Vagina (tissue), 2 donors: ENCODE results near the gene LIPG. TPM values are rescaled to one million over a fixed set of nuclear protein-coding genes. Genes with fewer than 3 reads are reported as not detected.

Experiments used
- DNase-seq, 2 donors: peaks; one replicate each; pipeline ENCODE4 v3.0.0-alpha.2; 2017; ENCODE audit errors: extremely low spot score in 2 of 2
- H3K27ac ChIP-seq: fragments of 200-600 bp; sonication (generic); one replicate; pipeline ENCODE4 v1.5.1; 2019
- H3K27me3 ChIP-seq: fragments of 200-600 bp; sonication (generic); one replicate; pipeline ENCODE4 v1.5.1; 2019
- H3K36me3 ChIP-seq, 2 donors: fragments of 200-600 bp; sonication (generic); one replicate each; pipeline ENCODE4 v1.5.1; 2017 to 2019
- H3K4me1 ChIP-seq: fragments of 200-600 bp; sonication (generic); one replicate; pipeline ENCODE4 v1.5.1; 2019
- H3K4me3 ChIP-seq, 2 donors: fragments of 200-600 bp; sonication (generic); 1 replicate in 1 of 2; 2 replicates in 1 of 2; pipeline ENCODE4 v1.5.1; 2016 to 2019
- H3K9me3 ChIP-seq: fragments of 200-600 bp; sonication (generic); one replicate; pipeline ENCODE4 v1.5.1; 2019
- CTCF ChIP-seq, 3 experiments: fragments of 450-650 bp in 2 of 3; fragments of 200-600 bp in 1 of 3; sonication (generic) in 1 of 3; IDR thresholded peaks; one replicate each; pipeline ENCODE4 v1.5.1; 2017 to 2019; ENCODE audit warnings: antibody characterized with exemption in 3 of 3, mild to moderate bottlenecking in 2 of 3, moderate library complexity in 2 of 3
- POLR2A ChIP-seq, 2 donors: fragments of 450-650 bp; IDR thresholded peaks; one replicate each; pipeline ENCODE4 v1.6.1; 2017; ENCODE audit warnings: antibody characterized with exemption in 2 of 2, mild to moderate bottlenecking in 2 of 2, moderate library complexity in 2 of 2
- POLR2AphosphoS5 ChIP-seq, 2 donors: sonication (generic); formaldehyde crosslinking; IDR thresholded peaks; one replicate each; pipeline ENCODE4 v1.9.0; 2017; ENCODE audit warnings: antibody characterized with exemption in 2 of 2, mild to moderate bottlenecking in 2 of 2, low read depth in 1 of 2; ENCODE audit not compliant: insufficient read depth in 1 of 2
- intact Hi-C: fragments of 100-400 bp; cut with DNase I; formaldehyde crosslinking; loops from one replicate; pipeline ENCODE4 v1.15.1; 2023
- total RNA-seq: library from RNA; depleted of rRNA; stranded (reverse); fragments of >200 nt; gene quantifications from one replicate; pipeline ENCODE4 v1.2.3, GENCODE V29; 2016

LIPG gene
- total RNA-seq, 1 donor from 2014 or later: 1.7 TPM

GRCh38 chr18:49621717-49622351 lies 60.0 kb downstream of the LIPG start:
- peaks cover 14% of the 10 kb centered on the region for H3K4me1 ChIP-seq
- no peak overlapping the region for H3K4me3 ChIP-seq
- TF ChIP-seq CTCF (IDR thresholded peaks at IDR 0.05): no peak
- no peak for TF ChIP-seq POLR2AphosphoS5 (IDR thresholded peaks at IDR 0.05; ENCODE audit: insufficient read depth in 1 of 2, low read depth in 1 of 2)
- no peak for TF ChIP-seq POLR2A (IDR thresholded peaks at IDR 0.05)
- no peaks in the 10 kb centered on the region for H3K9me3 ChIP-seq
- H3K27ac ChIP-seq: no peak overlapping the region
- no peaks in the 10 kb centered on the region for H3K36me3 ChIP-seq
- DNase-seq: peak; percentile 58
- intact Hi-C loops: no loop called here
- no peaks in the 10 kb centered on the region for H3K27me3 ChIP-seq

GRCh38 chr18:49623571-49623970 lies 61.7 kb downstream of the LIPG start:
- Histone ChIP-seq H3K4me1 (peaks cover 16% of the 10 kb centered on the region), H3K36me3 (no peaks in the 10 kb centered on the region), H3K4me3 (no peak overlapping the region), H3K27me3 (no peaks in the 10 kb centered on the region), H3K9me3 (no peaks in the 10 kb centered on the region), H3K27ac (no peak overlapping the region)
- TF ChIP-seq POLR2AphosphoS5 (IDR thresholded peaks at IDR 0.05; ENCODE audit: insufficient read depth in 1 of 2, low read depth in 1 of 2) (no peak), POLR2A (IDR thresholded peaks at IDR 0.05) (no peak), CTCF (IDR thresholded peaks at IDR 0.05) (no peak)
- DNase-seq: peak in 1 of 2 donors; percentile 7
- intact Hi-C loops: no loop called here

GRCh38 chr18:49625021-49625691 lies 63.3 kb downstream of the LIPG start:
- intact Hi-C loops: no loop called here
- no peaks in the 10 kb centered on the region for H3K36me3 ChIP-seq
- no peak overlapping the region for H3K4me3 ChIP-seq
- H3K9me3 ChIP-seq: no peaks in the 10 kb centered on the region
- no peaks in the 10 kb centered on the region for H3K27me3 ChIP-seq
- no peak for TF ChIP-seq CTCF (IDR thresholded peaks at IDR 0.05)
- no peak for TF ChIP-seq POLR2A (IDR thresholded peaks at IDR 0.05)
- no peak for TF ChIP-seq POLR2AphosphoS5 (IDR thresholded peaks at IDR 0.05; ENCODE audit: insufficient read depth in 1 of 2, low read depth in 1 of 2)
- peak in 1 of 2 donors; percentile 46 for DNase-seq
- H3K27ac ChIP-seq: no peak overlapping the region
- peaks cover 13% of the 10 kb centered on the region for H3K4me1 ChIP-seq

- intact Hi-C loops: no loop called here
- TF ChIP-seq POLR2AphosphoS5 (IDR thresholded peaks at IDR 0.05; ENCODE audit: insufficient read depth in 1 of 2, low read depth in 1 of 2) (no peak), POLR2A (IDR thresholded peaks at IDR 0.05) (no peak), CTCF (IDR thresholded peaks at IDR 0.05) (no peak)
- Histone ChIP-seq H3K36me3 (no peaks in the 10 kb centered on the region), H3K27ac (no peak overlapping the region), H3K27me3 (no peaks in the 10 kb centered on the region), H3K4me3 (no peak overlapping the region), H3K9me3 (no peaks in the 10 kb centered on the region), H3K4me1 (peaks cover 13% of the 10 kb centered on the region)
- peak; percentile 61 to 77 for DNase-seq
Measured at GRCh38 chr18:49626842-49627467, 65.1 kb downstream of the LIPG start.
